Stimulated activated CD4-positive, alpha-beta T cell treated with anti-CD3 and anti-CD28 coated beads, TNF-alpha, amount 100 ng/mL, for 24 hours (primary cell): ENCODE measurements around the gene PREX1.
"Not testable (repeated sequence)": the region's sequence is repeated elsewhere in the genome, so short reads cannot be mapped to it uniquely, and the experiment has no call there.

Experiments used
- DNase-seq, 3 experiments: peaks; one replicate each; pipeline ENCODE4 v3.0.0-alpha.2; 2020; ENCODE audit warnings: low read depth in 3 of 3

Gene PREX1

DNA sequence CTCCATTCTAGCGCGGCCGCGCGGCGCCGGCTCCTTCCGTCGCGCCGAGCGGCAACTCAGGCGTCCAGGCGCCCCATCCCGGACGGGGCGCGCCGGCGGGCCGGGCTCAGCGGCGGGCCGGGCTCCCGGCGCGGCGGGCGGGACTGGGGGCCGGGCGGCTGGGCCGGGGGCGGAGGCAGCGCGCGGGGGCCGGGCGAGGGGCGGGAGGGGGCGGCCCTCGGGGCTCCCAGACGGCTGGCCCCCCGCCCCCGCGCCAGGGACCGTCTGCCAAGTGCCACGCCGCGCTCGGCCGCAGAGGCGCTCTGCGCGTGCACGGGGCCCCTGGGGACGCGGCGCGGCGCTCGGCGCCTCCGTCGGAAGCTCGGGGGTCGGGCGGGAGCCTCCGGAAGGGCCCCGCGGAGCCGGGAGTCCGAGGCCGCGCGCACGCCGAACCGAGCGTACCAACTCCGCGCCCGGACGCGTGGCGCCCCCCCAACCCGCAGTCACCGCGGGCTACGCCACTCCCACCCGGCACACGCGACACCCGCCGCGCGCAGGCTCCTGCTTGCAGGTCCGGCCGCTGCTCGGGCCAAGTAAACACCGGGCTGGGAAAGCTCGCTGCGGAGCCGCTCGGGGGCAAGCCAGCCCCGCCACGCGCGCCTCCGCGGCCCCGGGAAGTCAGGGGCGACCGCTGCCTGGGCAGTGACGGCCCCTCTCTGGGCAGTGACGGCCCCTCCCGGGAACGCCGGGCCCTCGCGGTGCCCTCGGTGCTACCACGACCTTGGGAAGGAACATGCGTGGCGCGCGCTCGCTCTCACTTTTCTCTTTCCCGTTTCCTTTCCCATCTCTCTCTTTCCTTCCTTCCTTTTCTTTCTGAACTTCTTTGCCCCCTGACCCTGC lies at the start of gene PREX1:
PREX1 (minus strand) TSS at position 145 of the 879 bp plus-strand sequence; CDS start at position 6, 139 bp downstream.
- peak; percentile 41 to 73 (median 48) for DNase-seq

GRCh38 chr20:48877304-48877703 lies 49.5 kb upstream of the PREX1 start:
- no peak for DNase-seq

DNA sequence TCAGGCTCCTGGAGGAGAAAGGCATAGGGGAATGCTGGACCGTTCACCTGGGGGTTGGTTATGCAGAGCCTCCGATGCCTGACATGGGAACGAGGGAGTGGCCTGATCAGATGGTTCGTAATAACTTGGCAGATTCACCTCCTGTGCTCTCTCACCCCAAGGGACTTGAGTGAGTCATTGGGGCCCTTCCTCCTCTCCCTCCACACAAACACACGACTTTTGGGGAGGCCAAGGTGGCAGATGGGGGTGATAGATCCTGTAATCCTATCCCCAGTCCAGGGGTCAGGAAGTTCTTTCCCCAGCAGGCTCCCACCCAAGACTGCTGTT lies 48.1 kb upstream of the PREX1 start:
- no peak for DNase-seq

DNA sequence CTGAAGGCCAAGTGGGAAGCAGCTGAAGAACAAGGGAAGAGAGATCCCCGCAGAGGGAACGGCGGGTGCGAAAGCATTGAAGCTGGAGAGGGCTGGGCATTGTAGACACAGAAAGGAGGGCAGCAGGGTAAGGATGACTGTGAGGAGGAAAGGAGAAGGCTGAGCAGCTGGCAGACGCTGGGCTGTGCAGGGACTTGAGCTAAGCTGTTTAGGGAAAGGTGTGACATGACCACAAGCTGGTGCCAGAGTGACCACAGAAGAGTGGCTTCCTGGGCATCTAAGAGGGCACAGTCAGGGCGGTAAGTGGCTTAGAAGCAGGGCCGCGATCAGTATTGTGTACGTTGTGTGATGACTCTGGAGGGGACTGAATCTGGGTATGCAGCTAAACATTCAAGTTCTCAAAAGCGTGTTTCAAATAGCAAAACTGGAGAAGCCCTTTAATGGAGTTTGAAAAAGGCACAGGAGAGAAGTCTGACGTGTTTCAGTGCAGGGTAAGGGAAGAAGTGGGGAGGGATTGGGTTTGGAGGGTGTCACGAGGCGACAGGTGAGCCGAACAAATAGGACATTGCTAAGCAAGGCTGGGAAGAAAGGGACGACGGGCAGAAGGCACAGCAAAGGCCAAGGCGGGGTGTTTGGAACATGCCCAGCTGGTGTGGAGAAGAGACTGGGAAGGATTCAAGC lies 47.6 kb upstream of the PREX1 start:
- DNase-seq = no peak

DNA sequence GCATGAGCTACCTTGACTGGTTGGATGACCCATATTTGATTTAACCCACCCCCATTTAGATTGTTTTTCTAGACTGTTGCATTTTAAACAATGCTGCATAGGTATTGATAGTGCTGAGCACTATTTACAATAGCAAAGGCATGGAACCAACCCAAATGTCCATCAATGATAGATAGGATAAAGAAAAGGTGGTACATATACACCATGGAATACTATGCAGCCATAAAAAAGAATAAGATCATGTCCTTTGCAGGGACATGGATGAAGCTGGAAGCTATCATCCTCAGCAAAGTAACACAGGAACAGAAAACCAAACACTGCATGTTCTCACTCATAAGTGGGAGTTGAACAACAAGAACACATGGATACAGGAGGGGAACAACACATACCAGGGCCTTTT lies 41.6 kb upstream of the PREX1 start:
- DNase-seq = not testable (repeated sequence)

GRCh38 chr20:48866936-48867335 lies 39.1 kb upstream of the PREX1 start:
- DNase-seq = no peak

DNA sequence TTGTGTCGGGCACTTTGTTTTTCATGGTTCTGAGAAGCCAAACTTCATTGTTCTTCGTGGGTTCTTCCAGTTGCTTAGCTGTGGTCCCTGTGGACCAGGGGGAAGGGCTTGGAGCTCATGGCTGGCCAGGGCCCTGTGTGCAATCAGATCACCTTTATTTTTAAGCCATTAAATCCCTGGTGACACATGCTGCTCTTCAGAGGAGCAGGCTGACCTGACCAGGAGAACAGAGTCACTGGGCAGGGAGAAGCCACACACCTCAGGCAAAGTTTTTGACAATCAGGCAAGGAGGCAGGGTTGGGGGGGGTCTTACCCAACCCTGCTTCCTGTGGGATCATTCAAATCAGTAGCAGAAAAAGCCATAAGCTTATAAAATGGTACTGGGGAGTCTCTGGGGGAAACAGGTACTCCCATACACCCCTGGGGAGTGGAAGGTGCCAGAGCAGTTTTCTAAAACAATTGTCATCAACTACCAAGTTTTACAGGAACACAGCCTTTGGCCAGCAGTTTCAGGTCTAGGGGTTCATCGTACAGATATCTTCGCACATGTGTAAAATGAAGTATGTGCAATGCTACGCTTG lies 37.0 kb upstream of the PREX1 start:
- no peak for DNase-seq

- DNase-seq = no peak
These were observed 36.5 kb upstream of the PREX1 start for GRCh38 chr20:48864254-48864653.

DNA sequence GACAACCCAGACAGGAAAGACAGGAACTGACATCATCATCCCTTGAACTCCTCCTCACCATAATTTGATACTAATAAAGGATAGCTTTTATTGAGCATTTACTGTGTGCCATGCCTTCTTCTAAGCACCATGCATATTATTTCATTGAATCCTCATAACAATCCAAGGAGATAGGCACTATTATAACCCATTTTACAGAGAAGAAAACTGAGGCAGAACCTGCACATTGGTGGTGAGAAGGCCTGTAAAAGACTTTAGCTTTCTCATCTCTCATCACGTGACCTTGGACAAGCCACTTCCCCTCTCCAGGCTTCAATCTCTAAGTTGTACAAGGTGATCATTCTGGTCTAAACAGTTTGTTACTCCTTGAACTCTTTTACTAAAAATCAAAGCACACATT lies 34.5 kb upstream of the PREX1 start:
- DNase-seq = no peak

DNA sequence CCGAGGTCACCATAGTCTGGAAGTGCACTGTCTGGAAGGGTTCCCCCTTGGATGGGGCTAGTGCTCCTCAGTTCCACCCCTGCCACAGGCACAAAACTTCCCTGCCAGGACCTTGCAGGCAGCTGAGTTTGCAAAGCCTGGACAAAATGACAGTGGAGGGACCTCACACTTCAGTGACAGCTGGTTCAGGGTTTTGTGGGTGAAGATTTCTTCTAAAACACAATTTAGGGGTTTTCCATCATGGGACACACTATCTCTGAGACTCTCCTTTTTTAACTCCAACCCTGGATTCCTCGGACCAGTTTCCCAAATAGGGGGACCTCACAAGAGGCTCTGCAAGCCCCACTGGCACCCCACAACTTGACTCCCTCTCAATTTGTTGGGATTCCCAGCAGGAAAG lies 33.6 kb upstream of the PREX1 start:
- no peak for DNase-seq

GRCh38 chr20:48858075-48858790 lies 30.4 kb upstream of the PREX1 start:
- no peak for DNase-seq

DNA sequence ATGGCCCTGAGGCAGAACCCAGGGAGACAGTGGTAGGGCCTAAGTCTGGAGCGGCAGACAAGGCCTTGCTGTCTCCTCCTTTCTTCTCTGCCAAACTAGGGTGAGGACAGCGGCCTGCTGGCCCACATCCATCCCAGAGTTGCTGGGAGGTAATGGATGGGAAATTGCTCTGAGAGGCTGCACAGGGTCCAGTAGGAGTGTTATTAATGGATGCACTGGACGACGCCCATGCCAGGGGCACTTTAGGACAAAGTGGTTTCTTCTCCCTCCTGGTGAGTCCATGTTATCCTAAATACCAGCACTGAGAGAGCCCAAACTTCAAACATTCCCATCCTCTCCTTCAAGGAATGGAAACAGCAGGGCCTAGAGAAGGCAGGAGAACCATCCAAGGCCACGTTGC lies 28.3 kb upstream of the PREX1 start:
- no peak for DNase-seq

DNA sequence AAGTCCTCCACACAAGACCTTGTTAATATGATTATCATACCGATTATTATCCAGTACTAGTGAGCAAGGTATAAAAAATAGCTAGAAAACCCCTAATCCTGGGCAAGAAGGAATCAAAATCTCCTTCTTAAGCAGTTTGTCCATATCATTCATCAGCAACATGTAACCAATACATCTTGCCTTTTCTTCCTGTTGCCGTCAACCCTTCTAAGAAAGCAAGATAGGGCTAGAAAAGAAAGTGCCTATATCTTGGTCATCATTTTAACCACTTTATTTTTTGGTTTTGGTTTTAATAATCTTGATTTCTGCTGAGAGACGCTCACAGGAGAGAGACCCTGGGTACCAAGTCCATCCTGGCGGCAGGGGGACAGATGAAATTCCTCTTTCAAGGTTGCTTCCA lies 27.2 kb upstream of the PREX1 start:
- DNase-seq = no peak

DNA sequence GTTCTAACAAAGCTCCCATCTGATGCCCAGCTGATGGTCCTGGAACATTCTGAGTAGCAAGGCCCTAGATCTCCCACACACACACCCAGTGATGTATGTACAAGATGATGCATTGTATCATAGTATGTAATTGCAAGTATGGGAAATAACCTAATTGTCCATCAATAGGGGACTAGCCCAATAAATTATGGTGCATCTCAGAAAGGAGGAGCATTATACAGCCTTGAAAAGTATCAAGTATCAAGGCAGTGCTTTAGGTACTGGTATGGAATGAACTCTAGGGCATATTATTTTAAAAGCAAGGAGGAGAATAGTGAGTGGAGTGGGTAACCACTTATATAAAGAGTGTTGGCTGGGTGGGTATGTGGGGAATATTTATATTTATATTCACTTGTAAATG lies 24.8 kb upstream of the PREX1 start:
- DNase-seq = no peak

DNA sequence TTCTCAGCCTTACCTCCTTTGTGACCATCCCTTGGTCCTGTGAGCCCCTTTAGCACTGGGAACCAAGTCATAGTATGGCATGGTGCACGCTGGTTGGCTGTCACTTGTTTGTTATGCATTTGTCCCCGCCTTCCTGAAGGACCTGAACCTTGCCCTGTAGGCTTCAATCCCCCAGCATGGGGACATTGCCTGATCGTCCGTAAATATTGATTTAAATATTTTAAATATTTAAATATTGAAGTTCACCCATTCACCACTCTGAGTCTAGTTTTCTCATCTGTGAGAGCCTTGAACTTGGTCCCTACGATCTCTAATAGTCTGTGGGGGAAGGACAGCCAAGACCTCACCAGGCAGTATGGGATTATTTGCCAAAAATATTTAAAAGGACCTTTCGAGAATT lies 23.8 kb upstream of the PREX1 start:
- DNase-seq = no peak

GRCh38 chr20:48850977-48851299 lies 23.1 kb upstream of the PREX1 start:
- DNase-seq = no peak

DNA sequence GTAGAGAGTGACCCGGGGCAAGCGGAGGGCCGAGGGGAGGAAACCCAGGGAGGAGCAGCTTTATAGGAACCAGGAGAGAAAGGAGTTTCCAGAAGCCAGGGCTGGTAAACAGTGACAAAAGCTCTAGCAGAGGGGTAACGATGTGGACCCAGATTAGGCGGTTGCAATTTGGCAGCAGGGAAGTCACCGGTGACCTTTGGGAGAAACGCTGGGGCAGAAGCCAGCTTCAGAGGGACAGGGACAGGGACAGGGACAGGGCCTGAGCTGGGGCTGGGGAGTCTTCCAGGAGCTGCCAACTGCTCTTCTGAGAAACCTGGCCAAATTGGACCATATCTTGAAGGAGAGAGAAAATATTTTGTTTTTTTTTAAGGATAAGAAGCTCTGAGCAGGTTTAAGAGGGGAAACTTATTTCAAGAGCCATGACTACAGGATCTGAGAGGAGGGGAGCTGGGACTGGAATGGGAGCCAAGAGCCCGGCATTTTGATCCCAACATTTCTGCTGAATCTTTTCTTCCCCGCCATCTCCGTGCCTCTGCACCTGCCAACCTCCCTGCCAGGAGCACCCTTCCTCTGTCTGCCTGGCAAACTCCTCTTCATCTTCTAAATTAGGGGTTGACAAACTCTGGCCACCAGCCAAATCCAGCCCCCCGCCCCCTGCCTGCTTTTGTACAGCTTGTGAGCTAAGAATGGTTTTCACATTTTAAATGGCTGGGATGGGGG lies 22.6 kb upstream of the PREX1 start:
- DNase-seq = no peak

GRCh38 chr20:48849779-48850178 lies 22.0 kb upstream of the PREX1 start:
- DNase-seq = no peak

DNA sequence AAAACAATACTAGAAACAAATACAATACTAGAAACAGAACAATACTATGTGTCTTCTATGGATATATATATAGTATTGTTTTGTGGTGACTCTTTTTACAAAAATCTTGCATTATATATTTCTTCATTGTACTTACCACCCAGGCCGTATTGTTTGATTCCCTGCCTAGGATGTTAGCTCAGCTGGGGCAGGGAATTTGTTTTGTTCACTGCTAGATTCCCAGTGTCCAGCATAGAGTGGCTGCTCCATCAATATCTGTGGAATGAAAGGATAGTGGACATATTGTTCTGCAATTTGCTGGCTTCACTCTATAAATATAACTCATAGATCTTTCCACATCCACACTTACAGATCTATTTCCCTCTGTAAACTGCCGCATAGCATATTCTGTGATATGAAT lies 21.5 kb upstream of the PREX1 start:
- DNase-seq = no peak

GRCh38 chr20:48847498-48848205 lies 19.9 kb upstream of the PREX1 start:
- no peak for DNase-seq
